WTC11 (cell line): ENCODE measurements around the gene ADAM12.

Experiments used
- ARID4B ChIP-seq: sonication (generic); formaldehyde crosslinking; IDR thresholded peaks from 2 replicates; pipeline ENCODE4 v1.8.0; 2023; ENCODE audit warnings: missing genetic modification reagents, mild to moderate bottlenecking, borderline replicate concordance
- CTCF ChIP-seq: fragments of 200-600 bp; IDR thresholded peaks from 2 replicates; pipeline ENCODE4 v1.8.0; 2022; ENCODE audit warnings: antibody characterized with exemption
- ETV6 ChIP-seq: sonication (generic); formaldehyde crosslinking; IDR thresholded peaks from 2 replicates; pipeline ENCODE4 v1.8.1; 2022; ENCODE audit warnings: mild to moderate bottlenecking, missing genetic modification reagents
- FOXP1 ChIP-seq: sonication (generic); formaldehyde crosslinking; IDR thresholded peaks from 2 replicates; pipeline ENCODE4 v1.8.0; 2022; ENCODE audit warnings: missing genetic modification reagents, mild to moderate bottlenecking, moderate library complexity, borderline replicate concordance
- MLX ChIP-seq: sonication (generic); formaldehyde crosslinking; IDR thresholded peaks from 2 replicates; pipeline ENCODE4 v1.8.1; 2023; ENCODE audit warnings: mild to moderate bottlenecking, missing genetic modification reagents, moderate library complexity
- RELA ChIP-seq: sonication (generic); formaldehyde crosslinking; IDR thresholded peaks from 2 replicates; pipeline ENCODE4 v1.8.1; 2022; ENCODE audit warnings: missing genetic modification reagents, mild to moderate bottlenecking, borderline replicate concordance
- TP53 ChIP-seq: sonication (generic); formaldehyde crosslinking; IDR thresholded peaks from 2 replicates; pipeline ENCODE4 v1.8.1; 2023; ENCODE audit warnings: mild to moderate bottlenecking, missing genetic modification reagents
- ZNF121 ChIP-seq: sonication (generic); formaldehyde crosslinking; IDR thresholded peaks from 2 replicates; pipeline ENCODE4 v1.8.0; 2023; ENCODE audit warnings: missing genetic modification reagents
- ZNF396 ChIP-seq: fragments of 250-450 bp; sonication (Bioruptor Pico); IDR thresholded peaks from 2 replicates; pipeline ENCODE4 v1.8.0; 2021; ENCODE audit warnings: mild to moderate bottlenecking, moderate library complexity, borderline replicate concordance

GRCh38 chr10:126166797-126167196 is 221.5 kb downstream of the ADAM12 start:
- TF ChIP-seq CTCF (no peak), ZNF396 (no peak), ARID4B (CRISPR knock-in tag) (no peak), ETV6 (CRISPR knock-in tag) (no peak), TP53 (CRISPR knock-in tag) (no peak), MLX (CRISPR knock-in tag) (no peak), ZNF121 (CRISPR knock-in tag) (no peak), FOXP1 (CRISPR knock-in tag) (no peak), RELA (CRISPR knock-in tag) (no peak)
